ENCODE measurements around the gene FGB.

GRCh38 chr4:154583677-154584076 lies 20.9 kb downstream of the FGB start:
- TF ChIP-seq EP300 (IDR thresholded peaks at IDR 0.05; ENCODE audit: borderline replicate concordance) = no peak
- no peak for TF ChIP-seq USF1 (IDR thresholded peaks at IDR 0.05)
- TF ChIP-seq TCF12 (IDR thresholded peaks at IDR 0.05; ENCODE audit: low read depth) = no peak
- no peak for TF ChIP-seq REST (IDR thresholded peaks at IDR 0.05; ENCODE audit: low read depth)
- TF ChIP-seq YY1 (IDR thresholded peaks at IDR 0.05; ENCODE audit: low read depth) = no peak
- TF ChIP-seq TAF1 (IDR thresholded peaks at IDR 0.05; ENCODE audit: low read depth) = no peak
- no peak for TF ChIP-seq NFIC (IDR thresholded peaks at IDR 0.05)
- no peak for TF ChIP-seq RAD21 (IDR thresholded peaks at IDR 0.05; ENCODE audit: low read depth)
- no peak for TF ChIP-seq CREB1 (IDR thresholded peaks at IDR 0.05; ENCODE audit: low read depth)
- TF ChIP-seq EGR1 (IDR thresholded peaks at IDR 0.05) = no peak
- no peak for TF ChIP-seq CEBPB (IDR thresholded peaks at IDR 0.05)
